T47D (cell line): ENCODE data around the gene NHSL2.
"Not testable (repeated sequence)": the region's sequence is repeated elsewhere in the genome, so short reads cannot be mapped to it uniquely, and the experiment has no call there.

ENCODE experiments used
- DNase-seq, 2 experiments: peaks; one replicate each; pipeline versions ENCODE4 v3.0.0 to v3.0.0-alpha.2; 2011 to 2012; ENCODE audit warnings: low read depth in 1 of 2, low spot score in 1 of 2
- JUND ChIP-seq: IDR thresholded peaks from 2 replicates; pipeline ENCODE4 v1.6.1; 2012; ENCODE audit warnings: low read depth
- in situ Hi-C: cut with HindIII; loops from 2 replicates; pipeline ENCODE4 v1.10.0; 2016; ENCODE audit warnings: low sequenced_read_pairs, low pct_unique_long_range_greater_than_20kb

Gene NHSL2

DNA sequence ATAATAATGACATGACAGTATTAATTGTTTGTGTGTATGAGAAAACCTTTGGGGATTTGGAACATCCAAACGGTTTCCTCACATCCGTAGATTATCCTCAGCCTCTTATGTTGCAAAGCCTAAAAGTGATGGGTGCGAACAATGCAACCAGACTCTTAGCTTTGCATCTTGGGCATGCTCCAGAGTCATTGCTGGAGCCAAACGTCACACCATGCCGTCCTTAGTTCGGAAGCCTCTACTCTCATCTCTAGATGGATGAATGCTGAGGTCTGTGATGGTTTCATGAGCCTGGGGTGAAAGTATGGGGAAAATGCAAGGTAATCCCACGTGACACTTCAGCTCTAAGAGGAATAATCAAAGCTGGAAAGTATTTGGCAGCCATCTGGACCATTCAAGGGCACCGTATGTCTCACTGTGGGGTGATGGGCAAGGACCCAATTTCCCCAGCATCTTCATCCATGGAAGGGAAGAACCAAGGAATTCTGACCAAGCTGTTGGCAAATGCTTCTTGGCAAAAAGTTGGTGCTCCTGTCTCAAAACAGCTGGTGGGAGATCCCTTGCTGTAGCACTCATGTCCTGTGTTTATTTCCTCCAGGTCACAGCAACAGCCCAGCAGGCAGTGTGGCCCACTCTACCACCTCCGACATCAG, 227.3 kb downstream of the NHSL2 start:
- in situ Hi-C loops, result no loop called here
- no peak for TF ChIP-seq JUND
- DNase-seq, result no peak

DNA sequence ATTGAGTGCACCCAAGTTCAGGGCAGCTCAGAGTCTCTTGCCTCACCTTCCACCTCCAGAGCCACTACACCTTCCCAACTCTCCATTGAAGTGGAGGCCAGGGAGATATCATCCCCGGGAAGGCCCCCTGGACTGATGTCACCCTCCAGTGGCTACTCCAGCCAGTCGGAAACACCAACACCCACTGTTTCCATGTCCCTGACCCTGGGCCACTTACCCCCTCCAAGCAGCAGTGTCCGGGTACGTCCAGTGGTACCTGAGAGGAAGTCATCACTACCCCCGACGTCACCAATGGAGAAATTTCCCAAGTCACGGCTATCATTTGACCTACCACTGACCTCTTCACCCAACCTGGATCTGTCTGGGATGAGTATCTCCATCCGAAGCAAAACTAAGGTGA, 228.9 kb downstream of the NHSL2 start:
- TF ChIP-seq JUND, result no peak
- in situ Hi-C loops, result no loop called here
- no peak for DNase-seq

- in situ Hi-C loops, result no loop called here
- no peak for TF ChIP-seq JUND
- DNase-seq, result no peak
These were observed 230.8 kb downstream of the NHSL2 start for GRCh38 chrX:72141372-72142004.

- no peak for DNase-seq
- in situ Hi-C loops, result no loop called here
- TF ChIP-seq JUND, result no peak
These were observed 231.6 kb downstream of the NHSL2 start for GRCh38 chrX:72142094-72142793.

DNA sequence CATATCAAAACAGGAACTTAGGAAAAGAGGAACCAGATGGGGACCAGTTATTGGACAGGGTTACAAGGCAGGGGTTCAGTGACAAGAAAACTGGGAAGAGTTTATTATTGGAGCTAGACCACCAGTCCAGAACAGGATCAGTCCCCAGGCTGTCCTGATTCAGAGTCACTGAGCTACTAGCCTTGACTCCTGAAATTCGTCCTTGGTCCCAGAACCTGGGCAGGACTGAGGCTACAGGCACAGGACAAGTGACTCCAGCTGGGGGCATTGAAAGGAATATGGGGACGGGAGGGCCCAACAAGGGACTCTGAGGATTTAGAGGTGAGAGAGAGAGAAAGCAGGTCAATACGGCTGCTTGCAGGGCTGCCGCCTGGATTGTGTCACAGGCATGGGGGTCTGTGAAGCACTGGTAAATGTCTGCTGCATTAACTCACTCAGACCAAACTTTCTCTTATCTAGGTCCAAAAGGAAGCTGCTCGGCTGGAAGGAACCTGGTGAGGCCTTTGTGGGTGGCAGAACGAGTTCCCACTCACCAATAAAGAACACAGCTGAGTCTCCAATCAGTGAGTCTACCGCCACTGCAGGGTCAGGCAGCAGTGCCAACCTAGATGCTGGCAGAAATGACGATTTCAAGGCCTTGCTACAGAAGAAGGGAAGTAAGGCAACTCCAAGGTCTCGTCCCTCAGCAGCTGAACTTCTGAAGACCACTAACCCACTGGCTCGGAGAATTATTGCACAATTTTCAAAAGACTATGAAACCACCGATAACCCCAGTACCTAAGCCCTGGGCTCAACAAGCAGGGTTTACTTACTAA, 232.4 kb downstream of the NHSL2 start:
- in situ Hi-C loops, result no loop called here
- no peak for TF ChIP-seq JUND
- no peak for DNase-seq

GRCh38 chrX:72143609-72143907, 232.9 kb downstream of the NHSL2 start:
- no peak for TF ChIP-seq JUND
- in situ Hi-C loops, result no loop called here
- DNase-seq, result no peak

GRCh38 chrX:72145181-72145580, 234.5 kb downstream of the NHSL2 start:
- no peak for DNase-seq
- no peak for TF ChIP-seq JUND
- in situ Hi-C loops, result no loop called here

- no peak for DNase-seq
- TF ChIP-seq JUND, result no peak
- in situ Hi-C loops, result no loop called here
These were observed 235.9 kb downstream of the NHSL2 start for GRCh38 chrX:72146527-72146926.

GRCh38 chrX:72158773-72159172, 248.1 kb downstream of the NHSL2 start:
- in situ Hi-C loops, result no loop called here

GRCh38 chrX:72159769-72160168, 249.1 kb downstream of the NHSL2 start:
- in situ Hi-C loops, result no loop called here
- DNase-seq, result no peak
- no peak for TF ChIP-seq JUND

More at GRCh38 chrX:72158773-72159172, 248.1 kb downstream of the NHSL2 start:
- TF ChIP-seq JUND, result no peak
- DNase-seq, result no peak

- in situ Hi-C loops, result no loop called here
- DNase-seq, result no peak
- TF ChIP-seq JUND, result no peak
These were observed 254.9 kb downstream of the NHSL2 start for GRCh38 chrX:72165551-72165950.

GRCh38 chrX:72169008-72169728, 258.5 kb downstream of the NHSL2 start:
- in situ Hi-C loops, result no loop called here
- no peak for TF ChIP-seq JUND
- no peak for DNase-seq

DNA sequence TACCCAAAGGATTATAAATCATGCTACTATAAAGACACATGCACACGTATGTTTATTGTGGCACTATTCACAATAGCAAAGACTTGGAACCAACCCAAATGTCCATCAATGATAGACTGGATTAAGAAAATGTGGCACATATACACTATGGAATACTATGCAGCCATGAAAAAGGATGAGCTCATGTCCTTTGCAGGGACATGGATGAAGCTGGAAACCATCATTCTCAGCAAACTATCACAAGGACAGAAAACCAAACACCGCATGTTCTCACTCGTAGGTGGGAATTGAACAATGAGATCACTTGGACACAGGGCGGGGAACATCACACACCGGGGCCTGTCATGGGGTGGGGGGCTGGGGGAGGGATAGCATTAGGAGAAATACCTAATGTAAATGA, 265.6 kb downstream of the NHSL2 start:
- DNase-seq, in situ Hi-C loops: not testable (repeated sequence)
